CD4-positive, alpha-beta T cell treated with Interleukin-21 for 1 hour (primary cell): ENCODE measurements around the gene AIG1.

Experiments used
- DNase-seq: peaks from one replicate; pipeline ENCODE4 v3.0.0-alpha.2; 2020

AIG1 gene

GRCh38 chr6:143169440-143169839 is 108.8 kb downstream of the AIG1 start:
- no peak for DNase-seq

- no peak for DNase-seq
These were observed 113.8 kb downstream of the AIG1 start for GRCh38 chr6:143174516-143174915.

- DNase-seq: no peak
These were observed 114.3 kb downstream of the AIG1 start for GRCh38 chr6:143174951-143175350.

- no peak for DNase-seq
These were observed 115.7 kb downstream of the AIG1 start for GRCh38 chr6:143176090-143177021.

- no peak for DNase-seq
These were observed 117.0 kb downstream of the AIG1 start for GRCh38 chr6:143177706-143178105.

DNA sequence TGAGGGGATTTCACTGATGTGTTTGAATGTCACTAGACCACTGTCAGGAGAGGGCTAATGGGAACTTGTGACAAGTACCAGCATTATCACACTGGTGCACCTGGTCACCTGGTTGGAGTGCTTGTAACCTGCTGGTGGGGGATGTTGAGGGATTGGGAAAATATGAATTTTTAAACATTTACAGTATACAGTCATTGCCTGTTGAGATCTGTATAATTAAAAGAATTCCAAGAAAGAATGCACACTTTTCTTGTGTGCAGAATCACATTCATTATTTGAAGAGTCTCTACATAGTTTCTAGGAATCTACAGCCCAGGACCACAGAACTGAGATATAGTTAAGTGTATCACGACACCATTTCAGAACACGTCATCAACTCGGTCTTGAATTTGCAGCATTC is 118.4 kb downstream of the AIG1 start:
- DNase-seq: no peak

GRCh38 chr6:143179901-143180612 is 119.4 kb downstream of the AIG1 start:
- DNase-seq: no peak

- no peak for DNase-seq
These were observed 120.1 kb downstream of the AIG1 start for GRCh38 chr6:143180826-143181225.

GRCh38 chr6:143183666-143184065 is 123.0 kb downstream of the AIG1 start:
- DNase-seq: no peak

DNA sequence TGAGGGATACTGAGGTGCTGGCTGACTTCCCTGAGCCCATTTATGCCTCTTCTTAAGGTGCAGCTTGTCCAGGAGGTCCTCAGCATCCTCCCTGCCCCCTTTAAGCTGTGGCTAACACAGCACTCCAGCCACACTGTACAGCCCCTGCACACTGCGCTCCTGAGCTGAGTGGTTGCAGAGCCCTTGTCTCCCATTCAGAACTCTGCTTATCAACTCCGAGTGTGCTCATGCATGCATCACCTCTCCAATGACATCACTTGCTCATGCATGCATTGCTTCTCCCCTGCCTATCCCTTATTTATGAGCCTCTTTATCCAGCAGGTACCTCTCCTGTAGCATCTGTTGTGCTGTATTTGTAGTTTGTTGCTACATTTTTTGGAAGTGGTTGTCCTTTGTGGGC is 124.6 kb downstream of the AIG1 start:
- no peak for DNase-seq

DNA sequence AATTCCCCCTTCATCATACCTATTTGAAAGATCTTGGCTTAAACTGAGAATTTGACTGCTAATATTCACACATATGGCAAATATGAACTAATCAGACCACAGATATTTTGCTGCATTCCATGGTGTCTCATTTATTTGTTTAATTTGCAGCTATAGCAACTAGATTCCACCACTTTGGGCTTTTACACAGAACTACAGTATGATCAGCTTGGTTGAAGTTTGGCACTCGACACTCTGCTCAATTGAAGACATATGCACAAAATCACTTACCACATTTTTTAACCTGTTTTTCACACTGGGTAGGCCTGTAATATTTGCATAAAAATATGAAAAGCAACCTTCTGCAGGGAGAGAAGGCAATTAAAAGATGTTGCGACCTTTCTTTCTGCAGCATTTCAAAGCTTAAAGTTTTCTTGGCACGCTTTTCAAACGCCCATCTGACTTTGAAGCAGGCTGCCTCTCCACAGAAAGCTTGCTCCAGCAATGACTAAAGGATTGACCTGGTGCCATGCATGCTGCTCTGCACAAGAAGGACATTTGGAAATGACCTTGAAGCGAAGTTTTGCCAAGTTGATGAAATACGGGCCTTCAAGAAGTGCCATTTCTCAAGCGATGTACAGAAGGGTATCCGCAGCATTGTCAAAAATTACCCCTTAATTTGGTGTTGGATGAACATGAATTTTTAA is 126.7 kb downstream of the AIG1 start:
- DNase-seq: no peak

DNA sequence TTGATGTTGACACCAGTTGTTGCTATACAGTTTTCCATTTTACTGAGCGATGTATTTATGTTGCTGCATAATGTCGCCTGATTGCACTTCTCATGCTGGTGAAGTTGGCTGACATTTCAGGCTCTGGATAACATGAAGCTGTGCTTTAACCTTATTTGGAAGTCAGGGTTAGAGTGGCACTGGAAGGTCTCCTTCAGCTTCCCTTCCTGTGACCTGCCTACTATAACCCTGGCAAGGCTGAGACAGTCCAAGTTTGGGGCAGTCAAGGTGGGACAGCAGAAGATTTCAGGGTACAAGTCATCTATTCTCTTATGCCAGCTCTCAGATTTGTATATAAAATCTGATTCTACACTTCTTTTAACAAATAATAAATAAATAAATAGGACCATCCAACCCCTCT is 127.6 kb downstream of the AIG1 start:
- DNase-seq: no peak

DNA sequence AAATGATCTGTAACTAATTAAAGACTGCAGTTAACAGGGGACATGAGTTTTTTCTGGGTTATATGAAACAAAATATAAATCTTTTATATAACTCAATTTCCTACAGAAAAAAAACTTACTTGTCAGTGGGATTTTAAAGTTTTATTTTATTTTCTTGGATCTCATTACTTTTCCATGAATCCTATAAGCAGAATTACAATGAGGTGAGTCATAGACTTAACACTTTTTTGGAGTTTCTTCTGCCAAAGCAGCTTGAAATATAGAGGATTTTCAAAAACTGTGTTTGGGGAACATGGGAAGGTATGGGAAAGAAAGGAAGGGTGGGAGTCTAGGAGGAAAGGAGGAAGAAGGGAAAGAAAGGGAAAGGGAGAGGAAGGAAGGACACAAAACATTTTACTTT is 130.7 kb downstream of the AIG1 start:
- no peak for DNase-seq

DNA sequence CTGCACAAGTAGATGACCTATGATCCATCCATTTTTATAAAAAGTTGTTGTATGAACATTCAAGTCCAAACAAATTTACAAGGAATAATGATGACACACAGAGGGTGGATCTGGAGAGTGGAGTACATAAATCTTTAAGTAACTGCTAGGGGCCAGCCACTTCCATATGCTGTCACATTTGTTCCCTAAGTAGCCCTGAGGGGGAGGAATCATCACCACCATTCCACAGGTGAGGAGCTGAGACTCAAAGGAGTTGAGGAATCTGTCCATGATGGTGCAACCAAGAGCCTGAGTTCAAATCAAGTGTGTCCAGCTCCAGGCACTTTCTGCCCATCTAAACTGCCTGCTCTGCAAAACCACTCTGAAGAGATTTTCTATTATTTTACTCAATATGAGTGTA is 132.1 kb downstream of the AIG1 start:
- DNase-seq: no peak

DNA sequence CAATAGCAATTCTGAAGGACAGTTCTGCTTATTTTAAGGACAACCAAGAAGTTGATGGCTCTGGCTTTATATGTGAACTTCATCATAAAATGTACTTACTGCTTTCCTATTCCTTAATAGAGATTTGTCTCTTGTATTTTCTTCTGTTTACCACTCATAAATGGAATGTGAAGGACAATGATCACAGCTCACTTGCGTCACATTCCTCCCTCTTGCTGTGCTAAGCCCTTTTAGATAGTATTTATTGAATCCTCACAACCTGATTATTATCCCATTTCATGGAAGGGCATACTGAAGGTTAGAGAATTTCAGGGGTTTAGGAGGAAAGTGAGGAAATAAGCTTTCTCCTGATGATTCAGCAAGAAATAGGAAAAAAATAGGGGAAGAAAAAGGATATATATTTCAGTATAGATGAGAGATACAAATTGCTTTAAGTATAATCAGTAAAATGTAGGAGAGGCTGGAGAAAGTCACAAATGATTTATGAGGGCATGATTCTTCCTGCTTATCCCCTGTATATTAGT is 132.9 kb downstream of the AIG1 start:
- no peak for DNase-seq

DNA sequence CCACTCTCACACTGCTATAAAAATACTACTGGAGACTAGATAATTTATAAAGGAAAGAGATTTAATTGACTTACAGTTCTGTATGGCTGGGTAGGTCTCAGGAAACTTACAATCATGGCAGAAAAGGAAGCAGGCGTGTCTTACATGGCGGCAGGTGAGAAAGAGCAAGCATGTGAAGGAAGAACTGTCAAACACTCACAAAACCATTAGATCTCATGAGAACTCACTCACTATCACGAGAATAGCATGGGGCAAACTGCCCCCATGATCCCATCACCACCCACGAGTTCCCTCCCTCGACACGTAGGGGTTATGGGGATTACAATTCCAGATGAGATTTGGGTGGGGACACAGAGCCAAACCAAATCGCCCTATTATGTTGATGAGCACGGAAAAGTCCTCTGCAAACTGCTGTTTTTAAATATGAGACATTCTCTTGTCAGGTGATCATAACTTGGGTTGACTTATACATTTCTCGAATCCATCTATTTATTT is 133.5 kb downstream of the AIG1 start:
- DNase-seq: no peak

- no peak for DNase-seq
These were observed 134.7 kb downstream of the AIG1 start for GRCh38 chr6:143195349-143195845.

DNA sequence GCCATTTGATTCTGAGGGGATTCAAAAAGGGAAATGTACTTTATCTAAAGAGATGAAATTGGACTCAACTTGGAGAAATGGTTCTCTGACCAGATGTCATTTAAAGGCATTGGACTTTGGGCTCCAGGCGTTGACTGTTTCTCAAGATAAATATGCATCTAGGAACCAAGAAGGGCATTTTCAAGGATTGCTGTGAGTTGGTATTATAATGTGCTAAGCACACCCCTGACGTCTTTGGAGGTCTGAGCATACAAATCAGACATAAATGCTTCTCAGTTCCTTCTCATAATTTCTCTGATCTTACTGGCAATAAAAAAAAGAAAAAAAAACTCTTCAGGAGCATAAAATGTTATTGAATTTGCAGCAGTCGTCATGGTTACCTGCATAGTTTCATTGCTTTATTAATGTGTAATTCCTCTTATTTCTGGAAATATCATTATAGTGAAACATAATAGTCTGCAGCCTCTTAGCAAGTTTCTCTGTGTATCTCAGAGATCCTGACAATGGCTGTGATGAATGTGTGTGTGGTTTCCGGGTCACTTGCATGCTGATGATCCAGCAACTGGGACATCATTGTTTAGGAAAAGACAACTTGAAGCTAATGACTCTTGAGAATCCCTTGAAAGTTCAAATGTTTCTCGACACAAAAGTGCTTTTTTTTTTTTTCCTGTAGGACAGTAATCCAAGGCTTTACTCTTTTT is 136.0 kb downstream of the AIG1 start:
- no peak for DNase-seq

DNA sequence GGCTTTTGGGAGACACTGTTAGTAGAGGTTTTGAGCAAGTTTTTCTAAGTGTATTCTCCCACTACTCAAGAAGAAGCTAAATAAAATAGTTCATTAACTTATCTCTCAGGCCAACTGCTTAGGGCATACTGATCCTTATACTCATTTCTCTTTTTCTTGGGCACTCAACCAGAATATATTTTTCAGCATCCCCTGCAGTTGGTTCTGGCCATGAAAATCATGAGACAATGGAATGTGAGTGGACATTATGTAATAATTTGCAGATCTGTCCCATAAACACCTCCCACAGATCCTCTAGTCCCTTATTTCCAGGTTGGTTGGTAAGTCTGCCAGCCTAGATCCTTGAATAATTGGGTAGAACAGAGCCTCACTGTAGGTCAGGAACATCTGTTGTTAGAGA is 136.7 kb downstream of the AIG1 start:
- DNase-seq: no peak

DNA sequence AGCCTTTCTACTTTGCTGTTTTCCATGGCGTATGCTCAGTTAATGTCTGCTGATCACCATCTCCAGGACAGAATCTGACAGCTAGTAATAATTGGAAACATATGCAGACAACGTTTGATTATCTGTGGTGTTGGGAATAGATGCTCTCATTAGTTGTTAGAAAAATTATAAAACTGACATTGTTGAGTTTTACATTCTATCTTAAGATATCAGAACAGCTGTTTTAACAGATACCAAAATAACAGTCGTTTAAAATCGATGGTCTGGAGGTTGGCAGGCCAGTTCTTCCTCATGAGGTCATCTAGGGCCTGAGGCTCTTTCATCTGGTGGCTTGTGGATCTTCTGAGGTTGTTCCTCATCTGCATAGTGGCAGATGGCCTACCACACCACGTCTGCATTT is 137.6 kb downstream of the AIG1 start:
- no peak for DNase-seq

GRCh38 chr6:143199291-143199690 is 138.6 kb downstream of the AIG1 start:
- DNase-seq: no peak

DNA sequence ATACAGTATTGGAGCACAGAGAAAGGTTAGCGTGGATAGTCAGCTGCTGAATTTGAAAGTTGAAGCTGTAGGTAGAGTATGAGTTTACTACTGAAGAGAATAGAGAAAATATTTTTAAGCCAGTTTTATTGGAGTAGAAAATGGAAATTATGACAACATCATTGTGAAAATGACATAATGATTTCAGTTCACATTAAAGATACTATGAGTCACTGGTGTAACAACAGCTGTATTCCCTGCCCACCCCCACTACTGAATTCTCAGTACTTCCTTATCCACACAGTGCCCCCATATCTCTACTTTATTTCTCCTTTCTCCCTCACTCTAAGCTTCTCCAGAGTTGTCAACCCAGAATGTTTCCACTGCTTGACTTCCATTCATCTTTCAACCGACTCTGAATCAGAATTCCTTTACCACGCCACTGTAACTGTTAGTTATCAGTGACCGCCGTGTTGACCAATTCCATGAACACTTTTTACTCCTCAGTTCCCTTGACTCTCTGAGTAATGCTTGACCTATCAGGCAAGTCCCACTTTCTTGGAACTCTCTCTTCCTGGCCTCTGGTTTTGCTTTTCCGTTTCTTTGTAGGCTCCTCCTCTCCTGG is 139.6 kb downstream of the AIG1 start:
- no peak for DNase-seq
